Left lung (tissue), 10 donors: ENCODE measurements around the gene SLC18A2. TPM values are rescaled to one million over a fixed set of nuclear protein-coding genes. Genes with fewer than 3 reads are reported as not detected.
A peak's percentile ranks its signal among the peaks of the same experiment; 100 is the strongest.

ENCODE experiments used
- ATAC-seq: fragments of 200-7000 bp; cut with Tn5 transposase; one replicate; pipeline ENCODE4 v1.9.1; 2020; ENCODE audit warnings: moderate library complexity
- DNase-seq, 4 donors: peaks; one replicate each; pipeline ENCODE4 v3.0.0-alpha.2; 2013 to 2020
- H3K27ac ChIP-seq, 2 donors: fragments of 200-600 bp; sonication (generic) in 1 of 2; one replicate each; pipeline versions ENCODE4 v1.5.0 to v1.8.0; 2020 to 2021
- H3K27me3 ChIP-seq, 2 donors: fragments of 200-600 bp; sonication (generic) in 1 of 2; one replicate each; pipeline versions ENCODE4 v1.5.0 to v1.8.0; 2020 to 2021
- H3K36me3 ChIP-seq, 2 donors: fragments of 200-600 bp; sonication (generic) in 1 of 2; one replicate each; pipeline versions ENCODE4 v1.5.0 to v1.8.0; 2020 to 2021
- H3K4me1 ChIP-seq, 2 donors: fragments of 200-600 bp; one replicate each; pipeline ENCODE4 v1.8.0; 2021
- H3K4me3 ChIP-seq, 2 donors: fragments of 200-600 bp; sonication (generic) in 1 of 2; one replicate each; pipeline versions ENCODE4 v1.5.0 to v1.8.0; 2020 to 2021; ENCODE audit warnings: mild to moderate bottlenecking in 1 of 2
- H3K9me3 ChIP-seq, 2 donors: fragments of 200-600 bp; sonication (generic) in 1 of 2; one replicate each; pipeline versions ENCODE4 v1.5.0 to v1.8.0; 2020 to 2021
- CTCF ChIP-seq, 2 donors: fragments of 200-600 bp; sonication (generic) in 1 of 2; IDR thresholded peaks; one replicate each; pipeline versions ENCODE4 v1.5.0 to v1.8.0; 2021; ENCODE audit warnings: antibody characterized with exemption in 2 of 2
- intact Hi-C, 2 donors: fragments of 100-400 bp; cut with DNase I; formaldehyde crosslinking; loops; one replicate each; pipeline versions ENCODE4 v1.11.2 to v1.14.2; 2022
- polyA plus RNA-seq, 6 donors: library from polyadenylated mRNA; unstranded; fragments of 120-200 nt; gene quantifications; one replicate each; pipeline ENCODE4 v1.2.1, GENCODE V29; 2013; ENCODE audit not compliant: insufficient read length in 6 of 6
- total RNA-seq, 2 donors: library from RNA; stranded (reverse); fragmentation: NEBNext Ultra II Directional; extraction: Animal tissue kit (Norgen Biotek cat#: 25700); gene quantifications; one replicate each; pipeline ENCODE4 v1.2.1, GENCODE V29; 2021
- donor health status: DM: no; HTN: yes; CAD: no.
- donor health status: DM: no; HTN: no; CAD: no.

SLC18A2 gene
- total and polyA plus RNA-seq, 8 donors = 0.18 to 1.9 (median 0.24) TPM

- TF ChIP-seq CTCF (IDR thresholded peaks at IDR 0.05) = no peak
- no peak for DNase-seq
- Histone ChIP-seq H3K27me3 (no peaks in the 10 kb centered on the region), H3K27ac (no peak overlapping the region), H3K4me1 (no peaks in the 10 kb centered on the region), H3K36me3 (peaks cover 0 to 6% of the 10 kb centered on the region in 2 donors), H3K4me3 (no peak overlapping the region), H3K9me3 (no peaks in the 10 kb centered on the region)
- no peak for ATAC-seq
- intact Hi-C loops = no loop called here
These were observed 70.3 kb downstream of the SLC18A2 start for GRCh38 chr10:117311261-117311660.

GRCh38 chr10:117312430-117312829 lies 71.5 kb downstream of the SLC18A2 start:
- intact Hi-C loops = no loop called here
- ATAC-seq = no peak

GRCh38 chr10:117313641-117314040 lies 72.7 kb downstream of the SLC18A2 start:
- Histone ChIP-seq H3K27me3 (no peaks in the 10 kb centered on the region), H3K27ac (no peak overlapping the region), H3K4me3 (no peak overlapping the region), H3K4me1 (no peaks in the 10 kb centered on the region), H3K9me3 (no peaks in the 10 kb centered on the region), H3K36me3 (peaks cover 0 to 6% of the 10 kb centered on the region in 2 donors)
- TF ChIP-seq CTCF (IDR thresholded peaks at IDR 0.05) = no peak
- DNase-seq = no peak
- ATAC-seq = no peak
- intact Hi-C loops = no loop called here

More at GRCh38 chr10:117312430-117312829, 71.5 kb downstream of the SLC18A2 start:
- no peak for DNase-seq
- Histone ChIP-seq H3K9me3 (no peaks in the 10 kb centered on the region), H3K36me3 (peaks cover 0 to 6% of the 10 kb centered on the region in 2 donors), H3K27me3 (no peaks in the 10 kb centered on the region), H3K27ac (no peak overlapping the region), H3K4me3 (no peak overlapping the region), H3K4me1 (no peaks in the 10 kb centered on the region)
- TF ChIP-seq CTCF (IDR thresholded peaks at IDR 0.05) = no peak

- intact Hi-C loops = no loop called here
- TF ChIP-seq CTCF (IDR thresholded peaks at IDR 0.05) = no peak
- H3K36me3 ChIP-seq = peaks cover 0 to 6% of the 10 kb centered on the region in 2 donors
- DNase-seq (no peak), ATAC-seq (no peak)
- H3K27me3 ChIP-seq = no peaks in the 10 kb centered on the region
- no peak overlapping the region for H3K27ac ChIP-seq
- no peaks in the 10 kb centered on the region for H3K9me3 ChIP-seq
- no peaks in the 10 kb centered on the region for H3K4me1 ChIP-seq
- no peak overlapping the region for H3K4me3 ChIP-seq
These were observed 75.8 kb downstream of the SLC18A2 start for GRCh38 chr10:117316701-117317100.

- no peaks in the 10 kb centered on the region for H3K4me1 ChIP-seq
- ATAC-seq = peak; percentile 21
- H3K9me3 ChIP-seq = no peaks in the 10 kb centered on the region
- TF ChIP-seq CTCF (IDR thresholded peaks at IDR 0.05) = peak in 1 of 2 donors; percentile 8
- H3K4me3 ChIP-seq = no peak overlapping the region
- no peaks in the 10 kb centered on the region for H3K27me3 ChIP-seq
- peaks cover 0 to 6% of the 10 kb centered on the region in 2 donors for H3K36me3 ChIP-seq
- no peak overlapping the region for H3K27ac ChIP-seq
- DNase-seq = no peak
- intact Hi-C loops = no loop called here
These were observed 78.0 kb downstream of the SLC18A2 start for GRCh38 chr10:117318909-117319308.
